Spleen (tissue), 7 donors: ENCODE results near the gene AQP1.

Experiments used
- CTCF ChIP-seq, 11 experiments: fragments of 200-600 bp in 7 of 11; fragments of 450-650 bp in 4 of 11; sonication (generic) in 4 of 11; IDR thresholded peaks in 8 of 11; conservative IDR thresholded peaks in 3 of 11; 1 replicate in 7 of 11; 2 replicates in 4 of 11; pipeline versions ENCODE4 v1.4.0 to v1.8.0; 2016 to 2021; ENCODE audit warnings: antibody characterized with exemption in 11 of 11, inconsistent platforms in 4 of 11, mild to moderate bottlenecking in 1 of 11
- POLR2A ChIP-seq, 3 donors: fragments of 450-650 bp; IDR thresholded peaks; one replicate each; pipeline ENCODE4 v1.5.1; 2017; ENCODE audit warnings: antibody characterized with exemption in 3 of 3, mild to moderate bottlenecking in 1 of 3
- POLR2AphosphoS5 ChIP-seq, 3 donors: sonication (generic); formaldehyde crosslinking; IDR thresholded peaks; one replicate each; pipeline ENCODE4 v1.5.1; 2017; ENCODE audit warnings: antibody characterized with exemption in 3 of 3
- donor health status: DM: no; HTN: no; CAD: no; lungs with moderate emphysema.
- donor health status: DM: no; HTN: no; CAD: no.
- donor health status: DM: no; HTN: no; CAD: no.

- TF ChIP-seq POLR2A (IDR thresholded peaks at IDR 0.05) (no peak), CTCF (IDR thresholded peaks at IDR 0.05 in 8 of 11, conservative IDR thresholded peaks at IDR 0.05 in 3 of 11) (no peak), POLR2AphosphoS5 (IDR thresholded peaks at IDR 0.05) (no peak)
Observed at GRCh38 chr7:30887464-30887872, 24.2 kb upstream of the AQP1 start.
